Measurements from ENCODE around the gene DCANP1. TPM values are rescaled to one million over a fixed set of nuclear protein-coding genes. Genes with fewer than 3 reads are reported as not detected.

The DCANP1 gene
- total RNA-seq, 1 experiment from 2014 or later: not detected

GRCh38 chr5:135476615-135477581 lies 29.8 kb upstream of the DCANP1 start (continued):
- TF ChIP-seq CTCF (IDR thresholded peaks at IDR 0.05 in 2 of 3, conservative IDR thresholded peaks at IDR 0.05 in 1 of 3; ENCODE audit: borderline replicate concordance in 1 of 3, insufficient read depth in 1 of 3, low read depth in 2 of 3, low read length in 2 of 3): no peak
- no peak for TF ChIP-seq CEBPB (IDR thresholded peaks at IDR 0.05; ENCODE audit: low read depth)
- TF ChIP-seq YY1 (IDR thresholded peaks at IDR 0.05; ENCODE audit: extremely low read depth, insufficient replicate concordance, low read depth, low read length): no peak
- TF ChIP-seq ZFX (IDR thresholded peaks at IDR 0.05): no peak
- TF ChIP-seq REST (IDR thresholded peaks at IDR 0.05; ENCODE audit: low read depth): no peak
